IPS-18a (cell line): Measurements from ENCODE around the gene NTHL1.

Experiments
- H3K27ac ChIP-seq: one replicate; pipeline ENCODE4 v1.5.1; 2013; ENCODE audit warnings: low read length
- H3K27me3 ChIP-seq: one replicate; pipeline ENCODE4 v1.6.1; 2013; ENCODE audit warnings: mild to moderate bottlenecking, low read length; ENCODE audit not compliant: control insufficient read depth, insufficient read depth
- H3K36me3 ChIP-seq: one replicate; pipeline ENCODE4 v1.6.1; 2013; ENCODE audit warnings: low read depth, low read length; ENCODE audit not compliant: control insufficient read depth
- H3K4me1 ChIP-seq: one replicate; pipeline ENCODE4 v1.6.1; 2013; ENCODE audit warnings: low read depth, low read length; ENCODE audit not compliant: control insufficient read depth
- H3K4me3 ChIP-seq: one replicate; pipeline ENCODE4 v1.5.1; 2013; ENCODE audit warnings: low read length
- H3K9ac ChIP-seq: one replicate; pipeline ENCODE4 v1.6.1; 2013; ENCODE audit warnings: mild to moderate bottlenecking, low read length, moderate library complexity
- H3K9me3 ChIP-seq: one replicate; pipeline ENCODE4 v1.6.1; 2013; ENCODE audit warnings: low read depth, low read length; ENCODE audit not compliant: control insufficient read depth

Gene NTHL1

DNA sequence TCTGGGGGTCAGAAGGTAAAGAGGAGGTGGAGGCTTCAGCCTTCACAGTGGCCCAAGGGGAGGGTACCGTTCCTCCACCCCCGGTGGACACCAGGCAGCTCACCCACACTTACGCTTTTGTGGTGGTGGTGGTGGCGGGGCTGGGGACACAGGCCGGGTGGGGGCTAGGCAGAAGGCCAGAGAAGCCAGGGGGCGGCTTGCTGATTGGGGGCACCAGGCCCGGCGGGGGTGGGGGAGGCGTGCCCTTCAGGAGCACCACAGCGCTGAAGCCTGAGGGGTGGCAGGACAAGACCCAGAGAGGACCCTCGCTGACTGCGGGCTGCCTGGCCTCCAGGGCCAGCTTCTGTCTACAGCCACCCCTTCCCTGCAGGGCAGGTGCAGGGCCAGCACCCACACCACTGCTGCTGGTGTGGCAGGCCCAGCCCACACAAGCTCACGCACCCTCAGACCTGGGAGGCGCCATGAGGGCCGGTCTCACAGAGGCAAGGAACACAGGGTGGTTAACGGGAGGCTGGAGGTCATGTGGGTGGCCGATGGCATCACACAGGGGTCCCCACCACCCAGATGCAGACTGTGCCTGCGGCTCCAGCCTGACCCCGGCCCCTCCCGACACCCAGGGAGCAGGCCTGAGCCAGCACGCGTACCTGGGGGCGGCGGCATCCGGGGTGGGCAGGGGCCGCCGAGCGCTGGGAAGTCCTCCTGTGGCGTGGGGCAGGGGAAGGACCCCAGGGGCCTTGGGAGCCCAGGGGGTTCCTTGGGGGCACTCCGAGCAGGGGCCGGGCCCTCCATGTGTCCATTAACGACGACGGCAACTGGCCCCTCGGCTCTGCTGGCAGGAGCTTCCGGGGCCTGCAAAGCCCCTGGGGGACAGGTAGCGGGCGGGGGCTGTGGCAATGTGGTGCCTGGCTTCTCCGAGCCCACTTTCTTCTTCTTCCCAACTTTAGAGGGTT is 48.5 kb downstream of the NTHL1 start:
- H3K9me3 ChIP-seq: no peaks in the 10 kb centered on the region
- H3K4me1 ChIP-seq: peaks cover 2% of the 10 kb centered on the region
- no peak overlapping the region for H3K9ac ChIP-seq
- peaks cover 46% of the 10 kb centered on the region for H3K36me3 ChIP-seq
- H3K4me3 ChIP-seq: no peak overlapping the region
- no peaks in the 10 kb centered on the region for H3K27me3 ChIP-seq
- H3K27ac ChIP-seq: no peak overlapping the region

GRCh38 chr16:1998360-1998835 is 49.2 kb downstream of the NTHL1 start:
- Histone ChIP-seq H3K27me3 (no peaks in the 10 kb centered on the region), H3K4me1 (no peaks in the 10 kb centered on the region), H3K9me3 (no peaks in the 10 kb centered on the region), H3K36me3 (peaks cover 46% of the 10 kb centered on the region), H3K9ac (no peak overlapping the region), H3K27ac (no peak overlapping the region), H3K4me3 (no peak overlapping the region)

DNA sequence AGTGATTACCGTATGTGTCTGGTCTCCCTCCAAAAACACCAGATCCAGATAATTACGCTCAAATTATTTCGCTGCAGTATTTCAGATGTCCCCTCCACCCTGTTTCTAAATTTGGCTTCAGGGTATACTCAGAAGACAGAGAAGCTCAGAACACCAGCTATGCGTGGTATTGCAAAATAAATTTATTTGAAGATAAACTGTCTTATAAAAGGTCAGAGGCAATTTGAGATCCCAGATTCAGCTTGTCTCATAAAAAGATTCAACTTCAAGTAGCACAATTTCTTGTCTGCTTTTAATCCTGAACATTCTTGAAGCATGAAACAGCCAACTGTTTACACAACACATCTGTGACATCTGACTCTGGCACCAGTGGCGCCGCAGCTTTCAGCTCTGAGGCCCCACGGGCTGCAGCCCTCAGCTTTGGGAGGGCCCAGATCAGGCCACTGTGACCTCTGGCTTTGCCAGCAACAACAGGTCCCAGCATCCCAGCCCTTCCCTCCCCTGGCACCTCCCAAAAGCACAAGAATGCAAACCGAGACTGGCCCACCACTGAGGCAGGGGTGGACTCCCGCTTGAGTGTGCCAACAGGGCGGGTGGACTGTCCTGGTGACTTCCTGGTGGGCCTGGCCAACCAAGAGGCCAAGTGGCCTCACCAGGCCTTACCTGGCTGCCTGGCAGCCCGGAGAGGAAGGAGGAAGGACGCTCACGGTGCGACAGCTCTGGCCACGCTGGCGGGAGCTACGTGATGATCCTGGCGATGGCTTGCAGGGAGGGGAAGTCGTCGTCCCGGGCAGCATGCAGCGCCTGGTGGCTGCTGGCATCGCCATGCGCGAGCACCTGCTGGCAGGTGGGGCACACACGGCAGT is 49.9 kb downstream of the NTHL1 start:
- Histone ChIP-seq H3K9ac (no peak overlapping the region), H3K4me3 (no peak overlapping the region), H3K4me1 (no peaks in the 10 kb centered on the region), H3K27ac (no peak overlapping the region), H3K9me3 (no peaks in the 10 kb centered on the region), H3K36me3 (peaks cover 40% of the 10 kb centered on the region), H3K27me3 (no peaks in the 10 kb centered on the region)

DNA sequence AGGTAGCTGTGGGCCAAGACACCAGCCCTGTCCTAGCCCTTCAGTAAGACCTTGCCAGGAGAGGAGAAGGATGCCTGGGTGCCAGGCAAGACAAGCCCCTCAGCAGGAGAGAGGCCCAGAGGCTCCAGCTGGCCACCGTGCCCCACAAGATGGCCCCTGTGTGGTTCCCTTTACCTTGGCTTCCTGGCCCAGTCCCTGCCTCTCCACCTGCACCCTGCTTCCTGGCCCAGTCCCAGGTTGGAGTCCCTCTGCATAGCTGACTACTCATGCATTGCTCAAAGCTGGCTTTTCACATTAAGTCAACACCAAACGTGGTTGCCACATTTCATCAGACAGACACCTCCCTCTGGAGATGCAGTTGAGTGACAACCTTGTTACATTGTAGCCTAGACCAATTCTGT is 53.9 kb downstream of the NTHL1 start:
- Histone ChIP-seq H3K4me1 (peaks cover 6% of the 10 kb centered on the region), H3K9ac (no peak overlapping the region), H3K9me3 (no peaks in the 10 kb centered on the region), H3K36me3 (peaks cover 13% of the 10 kb centered on the region), H3K27me3 (peaks cover 26% of the 10 kb centered on the region), H3K27ac (no peak overlapping the region), H3K4me3 (no peak overlapping the region)

DNA sequence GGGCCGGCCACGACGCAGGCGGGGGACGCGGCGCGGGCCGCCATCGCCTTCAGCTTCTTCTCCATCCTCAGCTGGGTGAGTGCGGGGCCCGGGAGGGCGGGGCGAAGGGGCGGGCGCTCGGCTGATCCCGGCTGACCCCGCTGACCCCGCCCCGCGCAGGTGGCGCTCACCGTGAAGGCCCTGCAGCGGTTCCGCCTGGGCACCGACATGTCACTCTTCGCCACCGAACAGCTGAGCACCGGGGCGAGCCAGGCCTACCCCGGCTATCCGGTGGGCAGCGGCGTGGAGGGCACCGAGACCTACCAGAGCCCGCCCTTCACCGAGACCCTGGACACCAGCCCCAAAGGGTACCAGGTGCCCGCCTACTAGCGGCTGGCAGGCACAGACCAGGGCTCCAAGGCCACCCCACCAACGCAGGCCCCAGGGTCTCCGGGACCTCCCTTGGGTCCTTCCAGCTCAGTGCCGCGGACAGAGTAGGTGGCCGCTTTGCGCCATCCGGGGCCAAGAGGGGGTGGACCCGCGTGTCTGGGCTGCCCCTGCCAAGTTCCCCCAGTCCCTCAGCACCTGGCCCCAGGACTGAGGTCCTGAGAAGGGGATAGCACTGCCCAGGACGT is 54.8 kb downstream of the NTHL1 start:
- no peak overlapping the region for H3K4me3 ChIP-seq
- peaks cover 30% of the 10 kb centered on the region for H3K27me3 ChIP-seq
- no peak overlapping the region for H3K27ac ChIP-seq
- no peaks in the 10 kb centered on the region for H3K9me3 ChIP-seq
- peaks cover 6% of the 10 kb centered on the region for H3K36me3 ChIP-seq
- no peak overlapping the region for H3K9ac ChIP-seq
- peaks cover 6% of the 10 kb centered on the region for H3K4me1 ChIP-seq

GRCh38 chr16:1991948-1992703 is 55.5 kb downstream of the NTHL1 start:
- H3K4me1 ChIP-seq: peaks cover 6% of the 10 kb centered on the region
- H3K27ac ChIP-seq: no peak overlapping the region
- H3K4me3 ChIP-seq: no peak overlapping the region
- H3K27me3 ChIP-seq: peaks cover 30% of the 10 kb centered on the region
- no peak overlapping the region for H3K9ac ChIP-seq
- H3K36me3 ChIP-seq: no peaks in the 10 kb centered on the region
- H3K9me3 ChIP-seq: no peaks in the 10 kb centered on the region

- Histone ChIP-seq H3K4me3 (peak overlapping the region; percentile 60), H3K9me3 (no peaks in the 10 kb centered on the region), H3K9ac (no peak overlapping the region), H3K27ac (no peak overlapping the region), H3K27me3 (peaks cover 30% of the 10 kb centered on the region), H3K36me3 (no peaks in the 10 kb centered on the region), H3K4me1 (peaks cover 6% of the 10 kb centered on the region)
Observed at GRCh38 chr16:1991588-1991947, 56.1 kb downstream of the NTHL1 start.

DNA sequence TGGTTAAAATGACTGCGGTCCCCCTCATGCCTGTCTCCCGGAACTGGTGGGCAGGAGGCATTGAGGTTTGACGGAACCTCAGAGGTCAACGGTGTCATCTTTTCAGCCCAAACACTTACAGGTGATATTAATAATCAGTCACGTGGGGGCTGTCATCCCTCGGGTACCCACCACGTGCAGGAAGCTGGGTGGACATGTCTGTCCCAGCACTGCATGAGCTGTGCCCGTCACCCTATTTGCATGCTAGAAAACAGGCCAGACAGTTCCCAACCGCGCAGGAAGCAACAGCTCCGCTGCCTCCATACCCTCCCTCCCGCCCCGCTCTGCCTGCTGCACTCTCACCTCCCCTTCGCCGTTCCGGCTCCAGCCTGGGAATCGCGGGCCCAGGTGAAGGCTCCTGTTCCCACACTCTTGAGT is 56.5 kb downstream of the NTHL1 start:
- Histone ChIP-seq H3K4me3 (peak overlapping the region; percentile 60), H3K36me3 (peaks cover 4% of the 10 kb centered on the region), H3K27me3 (peaks cover 30% of the 10 kb centered on the region), H3K9me3 (no peaks in the 10 kb centered on the region), H3K9ac (no peak overlapping the region), H3K4me1 (peaks cover 6% of the 10 kb centered on the region), H3K27ac (no peak overlapping the region)

DNA sequence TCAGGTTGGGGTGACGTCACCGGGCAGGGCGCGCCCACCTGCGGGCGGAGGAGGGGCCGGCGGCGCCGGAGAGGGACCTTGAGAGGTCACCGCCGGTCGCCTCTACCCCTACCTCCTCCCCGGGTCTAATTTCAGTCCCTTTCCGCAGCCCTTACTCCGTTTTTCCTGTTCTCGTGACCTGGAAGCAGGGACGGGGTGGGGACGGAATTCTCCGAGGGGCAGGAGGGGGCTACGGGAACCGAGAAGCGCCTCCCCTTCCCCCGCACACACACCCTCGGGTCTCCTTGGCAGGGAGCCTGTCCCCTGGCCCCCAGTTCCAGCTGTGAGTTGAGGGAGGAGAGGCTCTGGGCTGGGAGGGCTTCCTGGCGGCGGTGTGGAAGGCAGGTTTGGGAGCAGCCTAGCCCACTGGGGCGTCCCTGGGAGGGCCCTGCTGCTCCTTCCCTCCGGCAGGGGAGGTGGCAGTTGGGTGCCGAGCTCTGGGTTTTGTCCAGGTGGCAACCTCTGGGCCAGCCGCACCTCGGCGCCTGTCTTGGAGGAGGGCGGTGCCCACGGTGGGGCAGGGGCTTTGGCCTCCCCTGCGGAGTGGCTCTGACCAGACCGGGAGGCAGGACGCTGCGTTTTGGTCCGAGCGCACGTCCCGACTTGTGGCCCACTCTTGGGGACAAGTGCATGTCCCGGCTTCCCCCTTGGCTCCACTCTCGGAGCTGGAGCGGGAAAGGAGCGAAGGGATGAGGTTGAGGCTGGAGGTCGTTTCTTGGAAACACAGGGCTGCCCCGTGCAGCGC is 57.1 kb downstream of the NTHL1 start:
- H3K36me3 ChIP-seq: peaks cover 9% of the 10 kb centered on the region
- H3K27me3 ChIP-seq: peaks cover 30% of the 10 kb centered on the region
- H3K4me1 ChIP-seq: peaks cover 6% of the 10 kb centered on the region
- H3K9ac ChIP-seq: peak overlapping the region; percentile 12
- H3K4me3 ChIP-seq: peak overlapping the region; percentile 60
- no peak overlapping the region for H3K27ac ChIP-seq
- no peaks in the 10 kb centered on the region for H3K9me3 ChIP-seq

DNA sequence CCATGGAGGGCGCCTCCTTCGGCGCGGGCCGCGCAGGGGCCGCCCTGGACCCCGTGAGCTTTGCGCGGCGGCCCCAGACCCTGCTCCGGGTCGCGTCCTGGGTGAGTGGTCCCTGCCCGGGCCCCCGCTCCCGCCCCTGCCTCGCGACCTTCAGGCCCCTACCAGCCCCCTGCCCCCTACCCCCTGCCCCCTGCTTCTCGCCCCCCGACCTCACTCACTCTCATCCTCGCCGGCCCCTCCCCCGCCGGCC is 57.6 kb downstream of the NTHL1 start:
- peaks cover 9% of the 10 kb centered on the region for H3K36me3 ChIP-seq
- no peaks in the 10 kb centered on the region for H3K9me3 ChIP-seq
- H3K9ac ChIP-seq: no peak overlapping the region
- peak overlapping the region; percentile 60 for H3K4me3 ChIP-seq
- H3K4me1 ChIP-seq: peaks cover 6% of the 10 kb centered on the region
- peaks cover 30% of the 10 kb centered on the region for H3K27me3 ChIP-seq
- no peak overlapping the region for H3K27ac ChIP-seq
